ENCODE results near the gene ALOX5. TPM values are rescaled to one million over a fixed set of nuclear protein-coding genes. Genes with fewer than 3 reads are reported as not detected.

Gene ALOX5
- total RNA-seq, 2 experiments from 2014 or later: 0.56 to 0.60 TPM

DNA sequence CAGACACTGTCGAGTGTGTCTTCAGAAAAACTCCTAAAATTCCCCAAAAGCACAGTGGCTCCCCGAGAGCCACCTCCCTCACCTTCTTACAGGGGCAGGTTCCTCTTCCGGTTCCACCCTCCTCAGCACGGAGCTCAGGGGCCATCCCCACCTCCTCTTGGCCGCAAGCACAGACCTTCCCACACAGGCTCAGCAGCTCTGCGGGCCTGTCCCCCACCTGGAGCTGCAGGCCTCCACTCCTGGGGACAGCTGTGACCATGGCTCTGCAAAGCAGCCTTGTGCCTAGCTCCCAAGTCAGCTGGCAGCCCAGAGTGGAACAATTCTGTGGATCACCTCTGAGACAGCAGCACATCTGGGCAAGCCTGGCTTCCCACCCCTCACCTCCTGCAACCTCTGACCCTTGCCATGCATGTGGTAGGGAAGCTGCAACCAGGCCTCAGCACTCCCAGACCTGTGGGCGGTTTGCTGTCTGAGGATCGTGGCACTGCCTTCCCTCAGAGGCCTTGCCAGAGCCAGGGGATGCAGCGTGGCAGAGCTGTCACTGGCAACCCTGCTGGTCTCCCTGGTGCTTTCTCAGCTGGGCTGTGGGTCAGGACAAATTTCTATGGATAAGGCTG, 79.7 kb downstream of the ALOX5 start:
- Mint-ChIP-seq H3K4me3 (no peak overlapping the region), H3K36me3 (ENCODE audit: low read depth) (peaks cover 7% of the 10 kb centered on the region), H3K27me3 (no peaks in the 10 kb centered on the region), H3K9me3 (no peaks in the 10 kb centered on the region), H3K4me1 (ENCODE audit: low read depth) (peaks cover 11% of the 10 kb centered on the region), H3K27ac (no peak overlapping the region)
- ChIA-PET POLR2A (no interaction called here), CTCF (interaction anchor here (1.0 to 2.0 kb wide), 4 partner anchors 7 to 218 kb away, joined by 3 to 10 read pairs (median 3); no protein-coding TSS in a partner anchor)
- intact Hi-C loops (cut with micrococcal nuclease): loop anchor here (10.0 kb wide), 1 partner anchor 209 kb away; no protein-coding TSS in a partner anchor
- DNase-seq (no peak), ATAC-seq (no peak)
- TF ChIP-seq, protein P1, sequence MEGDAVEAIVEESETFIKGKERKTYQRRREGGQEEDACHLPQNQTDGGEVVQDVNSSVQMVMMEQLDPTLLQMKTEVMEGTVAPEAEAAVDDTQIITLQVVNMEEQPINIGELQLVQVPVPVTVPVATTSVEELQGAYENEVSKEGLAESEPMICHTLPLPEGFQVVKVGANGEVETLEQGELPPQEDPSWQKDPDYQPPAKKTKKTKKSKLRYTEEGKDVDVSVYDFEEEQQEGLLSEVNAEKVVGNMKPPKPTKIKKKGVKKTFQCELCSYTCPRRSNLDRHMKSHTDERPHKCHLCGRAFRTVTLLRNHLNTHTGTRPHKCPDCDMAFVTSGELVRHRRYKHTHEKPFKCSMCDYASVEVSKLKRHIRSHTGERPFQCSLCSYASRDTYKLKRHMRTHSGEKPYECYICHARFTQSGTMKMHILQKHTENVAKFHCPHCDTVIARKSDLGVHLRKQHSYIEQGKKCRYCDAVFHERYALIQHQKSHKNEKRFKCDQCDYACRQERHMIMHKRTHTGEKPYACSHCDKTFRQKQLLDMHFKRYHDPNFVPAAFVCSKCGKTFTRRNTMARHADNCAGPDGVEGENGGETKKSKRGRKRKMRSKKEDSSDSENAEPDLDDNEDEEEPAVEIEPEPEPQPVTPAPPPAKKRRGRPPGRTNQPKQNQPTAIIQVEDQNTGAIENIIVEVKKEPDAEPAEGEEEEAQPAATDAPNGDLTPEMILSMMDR (IDR thresholded peaks at IDR 0.05): no peak

DNA sequence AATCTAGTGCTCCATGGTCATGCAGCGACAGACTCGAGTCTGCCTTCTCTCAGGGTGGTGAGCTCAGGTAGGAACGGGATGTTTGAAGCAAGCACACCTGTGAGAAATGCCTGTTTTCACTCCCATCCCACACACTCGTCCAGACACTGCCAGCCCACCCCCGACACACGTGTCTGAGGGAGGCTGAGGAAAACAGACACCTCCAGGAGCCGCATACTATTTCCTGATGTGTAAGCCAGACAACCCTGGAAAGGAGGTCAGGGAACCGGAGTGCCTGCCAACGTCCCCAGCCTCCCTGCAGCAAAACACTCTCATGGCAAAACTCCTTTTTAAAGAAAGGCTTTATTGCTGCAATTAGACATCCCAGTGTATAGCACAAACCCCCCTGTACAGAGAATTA, 80.2 kb downstream of the ALOX5 start:
- ChIA-PET CTCF (interaction anchor here (1.0 to 2.0 kb wide), 2 partner anchors 11 to 217 kb away, joined by 3 to 10 read pairs; no protein-coding TSS in a partner anchor), POLR2A (no interaction called here)
- Mint-ChIP-seq H3K9me3 (no peaks in the 10 kb centered on the region), H3K4me3 (no peak overlapping the region), H3K27ac (no peak overlapping the region), H3K36me3 (ENCODE audit: low read depth) (peaks cover 12% of the 10 kb centered on the region), H3K27me3 (no peaks in the 10 kb centered on the region), H3K4me1 (ENCODE audit: low read depth) (peaks cover 11% of the 10 kb centered on the region)
- TF ChIP-seq, protein P1 (IDR thresholded peaks at IDR 0.05): no peak
- DNase-seq (no peak), ATAC-seq (no peak)
- intact Hi-C loops (cut with micrococcal nuclease): loop anchor here (10.0 kb wide), 1 partner anchor 209 kb away; no protein-coding TSS in a partner anchor

DNA sequence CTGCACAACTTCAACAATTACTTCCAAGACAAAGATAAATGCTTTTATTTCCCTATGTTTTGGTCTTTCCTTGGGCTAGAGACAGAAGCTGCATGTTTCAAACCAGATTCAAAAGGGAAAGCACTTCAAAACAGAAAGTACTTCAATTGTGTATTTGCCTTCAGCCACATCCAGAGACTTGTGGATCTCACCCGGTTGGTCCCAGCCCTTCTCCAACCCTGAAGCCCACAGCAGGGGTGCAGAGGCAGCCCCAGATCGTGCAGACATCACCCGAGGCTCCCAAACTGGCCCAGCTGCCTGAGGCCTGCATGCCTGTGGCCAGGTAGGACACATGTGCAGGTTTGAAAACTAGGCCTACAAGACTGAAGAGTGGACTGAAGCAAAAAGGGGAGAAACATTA, 80.8 kb downstream of the ALOX5 start:
- no peaks in the 10 kb centered on the region for H3K27me3 Mint-ChIP-seq
- TF ChIP-seq, protein P1 (IDR thresholded peaks at IDR 0.05): no peak
- intact Hi-C loops (cut with micrococcal nuclease): loop anchor here (10.0 kb wide), 1 partner anchor 210 kb away; no protein-coding TSS in a partner anchor
- no peak for DNase-seq
- H3K9me3 Mint-ChIP-seq: no peaks in the 10 kb centered on the region
- no peak overlapping the region for H3K4me3 Mint-ChIP-seq
- ChIA-PET POLR2A (no interaction called here), CTCF (interaction anchor here (1.6 kb wide), 1 partner anchor 10 kb away, joined by 5 read pairs; no protein-coding TSS in a partner anchor)
- peaks cover 11% of the 10 kb centered on the region for H3K4me1 Mint-ChIP-seq (ENCODE audit: low read depth)
- peak overlapping the region; percentile 68 for H3K27ac Mint-ChIP-seq
- no peak for ATAC-seq
- H3K36me3 Mint-ChIP-seq (ENCODE audit: low read depth): peaks cover 12% of the 10 kb centered on the region

DNA sequence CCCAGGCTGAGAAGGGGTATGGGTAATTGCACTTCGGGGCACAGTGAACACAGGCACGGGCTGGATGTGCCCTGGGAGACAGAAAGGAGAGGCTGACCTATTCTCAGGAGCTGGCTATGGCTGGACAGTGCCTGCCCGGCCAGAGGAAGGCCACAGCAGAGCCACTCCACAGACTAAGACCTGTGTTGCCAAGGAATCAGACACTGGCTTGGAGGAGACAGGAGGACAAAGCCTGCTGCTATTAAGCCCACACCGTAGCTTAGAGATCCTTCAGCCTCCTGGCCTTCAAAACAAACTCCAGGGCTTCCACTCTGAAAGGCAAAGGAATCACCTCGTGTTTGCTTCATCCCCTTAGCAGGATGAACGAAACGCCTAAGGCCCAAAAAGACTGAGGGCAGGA, 82.2 kb downstream of the ALOX5 start:
- no peaks in the 10 kb centered on the region for H3K9me3 Mint-ChIP-seq
- H3K27ac Mint-ChIP-seq: no peak overlapping the region
- TF ChIP-seq, protein P1 (IDR thresholded peaks at IDR 0.05): no peak
- peaks cover 12% of the 10 kb centered on the region for H3K36me3 Mint-ChIP-seq (ENCODE audit: low read depth)
- peaks cover 11% of the 10 kb centered on the region for H3K4me1 Mint-ChIP-seq (ENCODE audit: low read depth)
- CTCF ChIA-PET: interaction anchor here (1.6 kb wide), 1 partner anchor 9 kb away, joined by 5 read pairs; no protein-coding TSS in a partner anchor
- POLR2A ChIA-PET: no interaction called here
- ATAC-seq (no peak), DNase-seq (no peak)
- H3K4me3 Mint-ChIP-seq: no peak overlapping the region
- H3K27me3 Mint-ChIP-seq: no peaks in the 10 kb centered on the region
- intact Hi-C loops (cut with micrococcal nuclease): loop anchor here (10.0 kb wide), 1 partner anchor 211 kb away; no protein-coding TSS in a partner anchor

DNA sequence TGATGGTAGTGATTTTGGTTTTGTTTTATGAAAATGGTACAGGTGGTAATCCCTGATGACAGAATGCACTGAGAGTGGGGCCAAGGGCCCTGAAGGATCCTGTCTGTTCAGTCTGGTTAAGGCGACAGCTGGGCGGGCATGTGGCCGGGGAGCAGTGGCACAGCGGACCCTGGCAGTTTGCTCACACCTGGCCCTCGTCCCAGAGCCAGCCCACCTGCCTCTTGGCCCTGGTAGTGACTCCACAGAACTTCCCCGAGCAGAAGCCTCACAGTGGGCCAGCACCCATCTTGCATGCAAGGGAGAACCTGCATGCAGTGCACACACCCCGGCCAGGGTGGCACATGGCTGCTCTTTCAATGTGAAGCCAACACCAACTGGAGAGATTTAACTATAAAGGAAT, 82.8 kb downstream of the ALOX5 start:
- DNase-seq (no peak), ATAC-seq (no peak)
- Mint-ChIP-seq H3K4me3 (no peak overlapping the region), H3K36me3 (ENCODE audit: low read depth) (peaks cover 12% of the 10 kb centered on the region), H3K27ac (no peak overlapping the region), H3K9me3 (no peaks in the 10 kb centered on the region), H3K4me1 (ENCODE audit: low read depth) (peaks cover 8% of the 10 kb centered on the region), H3K27me3 (no peaks in the 10 kb centered on the region)
- ChIA-PET POLR2A (no interaction called here), CTCF (no interaction called here)
- intact Hi-C loops (cut with micrococcal nuclease): loop anchor here (10.0 kb wide), 1 partner anchor 212 kb away; no protein-coding TSS in a partner anchor
- TF ChIP-seq, protein P1 (IDR thresholded peaks at IDR 0.05): no peak

All from activated CD8-positive, alpha-beta T cell treated with anti-CD3 and anti-CD28 coated beads for 36 hours (primary cell).